Gastrocnemius medialis (tissue), 4 donors: ENCODE measurements around the gene TPO.

ENCODE experiments used
- POLR2A ChIP-seq, 2 donors: fragments of 450-650 bp; IDR thresholded peaks; one replicate each; pipeline ENCODE4 v1.6.1; 2017; ENCODE audit warnings: antibody characterized with exemption in 2 of 2, mild to moderate bottlenecking in 2 of 2, moderate library complexity in 2 of 2
- TF ChIP-seq, protein P1 (sequence below), 5 experiments: fragments of 450-650 bp in 3 of 5; fragments of 200-600 bp in 2 of 5; sonication (generic) in 2 of 5; IDR thresholded peaks in 4 of 5; conservative IDR thresholded peaks in 1 of 5; 1 replicate in 4 of 5; 2 replicates in 1 of 5; pipeline ENCODE4 v1.5.1; 2016 to 2019; ENCODE audit warnings: antibody characterized with exemption in 5 of 5, mild to moderate bottlenecking in 3 of 5, moderate library complexity in 3 of 5

DNA sequence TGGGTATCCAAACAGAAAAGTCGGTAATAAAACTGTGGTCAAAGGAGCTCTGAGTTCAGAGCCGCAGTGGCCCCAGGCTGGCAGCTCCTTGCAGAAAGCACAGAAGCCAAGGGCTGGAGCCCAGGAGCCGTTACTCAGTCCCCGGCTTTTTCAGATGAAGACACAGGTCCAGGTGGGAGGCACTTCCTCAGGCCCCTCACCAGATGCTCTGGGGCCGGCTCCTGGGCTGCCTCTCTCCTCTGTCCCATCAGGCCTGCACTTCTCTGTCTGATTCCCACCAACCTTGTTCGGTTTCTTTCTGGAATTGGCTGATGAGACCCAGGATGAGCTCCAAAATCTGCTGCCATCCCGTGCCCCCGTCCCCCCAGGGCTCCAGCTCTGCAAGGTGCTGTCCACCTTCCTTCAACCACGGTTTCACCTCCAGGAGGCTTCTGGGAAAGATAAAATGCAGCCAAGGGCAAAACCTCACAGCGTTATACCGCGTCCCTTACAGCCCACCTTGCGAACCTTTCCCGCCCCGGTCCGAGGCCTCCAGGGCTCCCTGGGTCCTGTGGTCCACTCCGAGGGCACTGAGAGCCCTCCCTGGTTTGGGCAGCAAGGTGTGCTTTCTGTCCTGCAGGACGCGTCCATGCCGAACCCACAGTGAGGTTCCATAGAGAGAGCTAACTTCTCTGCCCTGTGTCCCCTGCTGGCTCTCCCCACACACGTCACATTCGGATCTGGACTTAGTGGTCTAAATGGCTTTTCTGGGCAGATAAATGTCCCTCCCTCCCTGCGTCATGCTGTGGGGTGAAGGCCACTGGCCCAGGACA is 102.9 kb downstream of the TPO start:
- TF ChIP-seq POLR2A (IDR thresholded peaks at IDR 0.05): no peak
- TF ChIP-seq, protein P1, sequence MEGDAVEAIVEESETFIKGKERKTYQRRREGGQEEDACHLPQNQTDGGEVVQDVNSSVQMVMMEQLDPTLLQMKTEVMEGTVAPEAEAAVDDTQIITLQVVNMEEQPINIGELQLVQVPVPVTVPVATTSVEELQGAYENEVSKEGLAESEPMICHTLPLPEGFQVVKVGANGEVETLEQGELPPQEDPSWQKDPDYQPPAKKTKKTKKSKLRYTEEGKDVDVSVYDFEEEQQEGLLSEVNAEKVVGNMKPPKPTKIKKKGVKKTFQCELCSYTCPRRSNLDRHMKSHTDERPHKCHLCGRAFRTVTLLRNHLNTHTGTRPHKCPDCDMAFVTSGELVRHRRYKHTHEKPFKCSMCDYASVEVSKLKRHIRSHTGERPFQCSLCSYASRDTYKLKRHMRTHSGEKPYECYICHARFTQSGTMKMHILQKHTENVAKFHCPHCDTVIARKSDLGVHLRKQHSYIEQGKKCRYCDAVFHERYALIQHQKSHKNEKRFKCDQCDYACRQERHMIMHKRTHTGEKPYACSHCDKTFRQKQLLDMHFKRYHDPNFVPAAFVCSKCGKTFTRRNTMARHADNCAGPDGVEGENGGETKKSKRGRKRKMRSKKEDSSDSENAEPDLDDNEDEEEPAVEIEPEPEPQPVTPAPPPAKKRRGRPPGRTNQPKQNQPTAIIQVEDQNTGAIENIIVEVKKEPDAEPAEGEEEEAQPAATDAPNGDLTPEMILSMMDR (IDR thresholded peaks at IDR 0.05 in 4 of 5, conservative IDR thresholded peaks at IDR 0.05 in 1 of 5): no peak
